GM12878 (cell line): ENCODE results near the gene RAD51B. TPM values are rescaled to one million over a fixed set of nuclear protein-coding genes. Genes with fewer than 3 reads are reported as not detected.

Experiments
- ATAC-seq: fragments of 200-7000 bp; cut with Tn5 transposase; 3 replicates; pipeline ENCODE4 v1.9.1; 2020; ENCODE audit warnings: mild to moderate bottlenecking, moderate library complexity
- BruUV-seq: library from RNA; stranded (reverse); fragments of 400-500 nt; replicated peaks from 2 replicates; lab custom pipeline; 2021; lab: Mats Ljungman, UMichigan
- CTCF ChIA-PET: fragments of 300-600 bp; sonication (Branson Sonifier 250); formaldehyde crosslinking; extraction: SDS; loops from one replicate; lab custom pipeline; 2021; ENCODE audit warnings: inconsistent platforms; lab: Yijun Ruan, JAX
- POLR2A ChIA-PET: fragments of 350-600 bp; formaldehyde crosslinking; extraction: SDS; loops from one replicate; lab custom pipeline; 2021; ENCODE audit warnings: inconsistent platforms; lab: Charles Lee
- RAD21 ChIA-PET: fragments of 300-600 bp; sonication (Branson Sonifier 250); formaldehyde crosslinking; loops from one replicate; lab custom pipeline; 2023; ENCODE audit warnings: antibody characterized with exemption; ENCODE audit not compliant: unreplicated experiment; lab: Charles Lee
- SMC1A ChIA-PET: fragments of 300-600 bp; sonication (Branson Sonifier 250); formaldehyde crosslinking; loops from one replicate; lab custom pipeline; 2023; ENCODE audit not compliant: unreplicated experiment, uncharacterized antibody; lab: Charles Lee
- DNase-seq: peaks from one replicate; pipeline ENCODE4 v3.0.0-alpha.2; 2011; ENCODE audit warnings: low read depth, low spot score
- FAIRE-seq: peaks from 3 replicates; lab custom pipeline; 2011; peaks lifted over from hg19 to GRCh38; lab: Jason Lieb, UNC
- H2AFZ ChIP-seq: 2 replicates; pipeline ENCODE4 v1.6.0; 2011; ENCODE audit warnings: low read depth, low read length, control low read depth; ENCODE audit not compliant: control insufficient read depth
- H3K27ac ChIP-seq: 2 replicates; pipeline ENCODE4 v1.5.1; 2011; ENCODE audit warnings: control low read depth; ENCODE audit not compliant: control insufficient read depth, insufficient read depth
- H3K27me3 ChIP-seq, 2 experiments: replicated peaks in 1 of 2; 2 replicates each; pipeline versions ENCODE4 v1.6.0 to v1.6.1; 2011; ENCODE audit warnings: low read length in 1 of 2; ENCODE audit not compliant: control insufficient read depth in 2 of 2, insufficient read depth in 2 of 2
- H3K36me3 ChIP-seq, 2 experiments: 2 replicates each; pipeline ENCODE4 v1.5.1; 2011; ENCODE audit warnings: low read length in 1 of 2; ENCODE audit not compliant: control insufficient read depth in 2 of 2, insufficient read depth in 2 of 2
- H3K4me1 ChIP-seq: 2 replicates; pipeline ENCODE4 v1.6.1; 2011; ENCODE audit warnings: mild to moderate bottlenecking, low read length, moderate library complexity, mixed read lengths; ENCODE audit not compliant: control insufficient read depth, insufficient read depth
- H3K4me2 ChIP-seq: 2 replicates; pipeline ENCODE4 v1.6.0; 2011; ENCODE audit warnings: control low read depth; ENCODE audit not compliant: control insufficient read depth, insufficient read depth
- H3K4me3 ChIP-seq: fragments of 200-600 bp; sonication (generic); 2 replicates; pipeline ENCODE4 v1.5.1; 2016
- H3K79me2 ChIP-seq: 2 replicates; pipeline ENCODE4 v1.6.0; 2011; ENCODE audit warnings: low read length; ENCODE audit not compliant: control insufficient read depth, insufficient read depth
- H3K9ac ChIP-seq: 2 replicates; pipeline ENCODE4 v1.8.0; 2011; ENCODE audit warnings: low read length, control low read depth, mixed read lengths; ENCODE audit not compliant: control insufficient read depth, insufficient read depth
- H3K9me3 ChIP-seq: replicated peaks from 3 replicates; pipeline ENCODE4 v1.5.1; 2011; ENCODE audit warnings: mild to moderate bottlenecking, low read length; ENCODE audit not compliant: control insufficient read depth, insufficient read depth
- H4K20me1 ChIP-seq: 2 replicates; pipeline ENCODE4 v1.6.0; 2011; ENCODE audit not compliant: control insufficient read depth, insufficient read depth
- BHLHE40 ChIP-seq, 2 experiments: fragments of 450-650 bp in 1 of 2; IDR thresholded peaks; 2 replicates each; pipeline ENCODE4 v1.6.1; 2011 to 2017; ENCODE audit warnings: low read depth in 2 of 2, borderline replicate concordance in 1 of 2, improper control_type of control experiment in 1 of 2, low read length in 1 of 2, mild to moderate bottlenecking in 1 of 2
- CBFB ChIP-seq: IDR thresholded peaks from 2 replicates; pipeline ENCODE4 v1.6.1; 2016; ENCODE audit warnings: antibody characterized with exemption, low read depth
- CBX5 ChIP-seq: sonication (generic); IDR thresholded peaks from 2 replicates; pipeline ENCODE4 v1.6.1; 2016; ENCODE audit warnings: low read depth, moderate library complexity, mild to moderate bottlenecking, inconsistent platforms
- E2F8 ChIP-seq: fragments of 450-650 bp; IDR thresholded peaks from 2 replicates; pipeline ENCODE4 v1.6.1; 2018; ENCODE audit warnings: mild to moderate bottlenecking, low read depth, moderate library complexity; ENCODE audit not compliant: partially characterized antibody
- FOXM1 ChIP-seq: IDR thresholded peaks from 2 replicates; pipeline ENCODE4 v1.6.1; 2012; ENCODE audit warnings: low read depth, mild to moderate bottlenecking, inconsistent platforms, low read length, moderate library complexity
- NFYA ChIP-seq: IDR thresholded peaks from 2 replicates; pipeline ENCODE4 v1.6.1; 2011; ENCODE audit warnings: low read depth, mild to moderate bottlenecking, low read length, improper control_type of control experiment, borderline replicate concordance
- NKRF ChIP-seq: fragments of 450-650 bp; conservative IDR thresholded peaks from 2 replicates; pipeline ENCODE4 v1.6.1; 2017; ENCODE audit warnings: mild to moderate bottlenecking, moderate library complexity
- POU2F2 ChIP-seq: IDR thresholded peaks from 3 replicates; pipeline ENCODE4 v1.6.1; 2011; ENCODE audit warnings: low read depth, mild to moderate bottlenecking, low read length, borderline replicate concordance
- RUNX3 ChIP-seq: IDR thresholded peaks from 2 replicates; pipeline ENCODE4 v1.6.1; 2012; ENCODE audit warnings: low read length, inconsistent platforms
- SIN3A ChIP-seq: IDR thresholded peaks from 2 replicates; pipeline ENCODE4 v1.6.1; 2012; ENCODE audit warnings: low read depth, low read length, improper control_type of control experiment
- SPI1 ChIP-seq: IDR thresholded peaks from 2 replicates; pipeline ENCODE4 v1.6.1; 2011; ENCODE audit warnings: low read depth, mild to moderate bottlenecking, low read length, moderate library complexity, borderline replicate concordance; ENCODE audit not compliant: insufficient read depth
- SREBF2 ChIP-seq: IDR thresholded peaks from 2 replicates; pipeline ENCODE4 v1.6.1; 2012; ENCODE audit warnings: mild to moderate bottlenecking, low read length
- YBX1 ChIP-seq: fragments of 450-650 bp; IDR thresholded peaks from 2 replicates; pipeline ENCODE4 v1.6.1; 2016; ENCODE audit warnings: antibody characterized with exemption
- WGBS: methylation state at CpG from one replicate; pipeline ENCODE4 v1.1.6; 2016; ENCODE audit warnings: low lambda C conversion rate; ENCODE audit not compliant: insufficient replicate concordance, insufficient coverage; ENCODE audit errors: missing lambda C conversion rate; 5-methylcytosine and 5-hydroxymethylcytosine counted together
- in situ Hi-C: fragments of 300-500 bp; cut with MboI; formaldehyde crosslinking; loops from 9 replicates; pipeline ENCODE4 v1.14.3; 2018; ENCODE audit warnings: mixed read lengths
- intact Hi-C: fragments of 100-400 bp; cut with micrococcal nuclease; formaldehyde crosslinking; loops from one replicate; pipeline ENCODE4 v1.14.2; 2022; ENCODE audit not compliant: unreplicated experiment
- polyA plus RNA-seq, 11 experiments: library from polyadenylated mRNA; depleted of rRNA in 4 of 11; unstranded in 6 of 11; stranded (reverse) in 5 of 11; fragments of >200 nt; fragmentation: Nextera tagmentation in 4 of 11; fragmentation: Illumina TruSeq in 1 of 11; extraction: Ambion mirVana in 4 of 11; extraction: Trizol in 1 of 11; gene quantifications; 1 replicate in 1 of 11; 2 replicates in 10 of 11; pipeline versions ENCODE4 v1.2.1 to v1.2.3, GENCODE V29; 2011 to 2016; ENCODE audit warnings: inconsistent platforms in 2 of 11, missing spikeins in 2 of 11, low read depth in 1 of 11
- total RNA-seq, 4 experiments: library from RNA; depleted of rRNA in 3 of 4; stranded (reverse); fragments of >200 nt in 3 of 4; fragmentation: Illumina TruSeq in 1 of 4; extraction: Trizol in 1 of 4; gene quantifications; 2 replicates each; pipeline versions ENCODE4 v1.2.1 to v1.2.3, GENCODE V29; 2013 to 2021
- TF ChIP-seq, protein P1 (sequence below): IDR thresholded peaks from 2 replicates; pipeline ENCODE4 v1.6.1; 2011; ENCODE audit warnings: mild to moderate bottlenecking, low read depth, low read length, moderate library complexity; ENCODE audit not compliant: insufficient replicate concordance

The RAD51B gene
- total and polyA plus RNA-seq, 10 of the 15 experiments (the other 5 are each of a cell fraction or from before 2014, with no cell fraction given) = 9.8 to 26.8 (median 21.3) TPM

- intact Hi-C loops (no loop called here), in situ Hi-C loops (no loop called here)
- 94% methylated on average over 2 of the region's 2 CpGs for WGBS
- no peak overlapping the region for H3K9ac ChIP-seq
- H3K4me1 ChIP-seq = no peaks in the 10 kb centered on the region
- ATAC-seq (no peak), FAIRE-seq (no peak), DNase-seq (no peak)
- RAD21 ChIA-PET = interaction anchor here (0.7 kb wide), 1 partner anchor 13 kb away, joined by 3 read pairs; no protein-coding TSS in a partner anchor
- SMC1A ChIA-PET = interaction anchor here (1.1 to 1.2 kb wide), 2 partner anchors 9 to 201 kb away, joined by 3 read pairs; no protein-coding TSS in a partner anchor
- no peaks in the 10 kb centered on the region for H3K36me3 ChIP-seq
- no peak for TF ChIP-seq YBX1
- TF ChIP-seq CBX5 = no peak
- TF ChIP-seq, protein P1, sequence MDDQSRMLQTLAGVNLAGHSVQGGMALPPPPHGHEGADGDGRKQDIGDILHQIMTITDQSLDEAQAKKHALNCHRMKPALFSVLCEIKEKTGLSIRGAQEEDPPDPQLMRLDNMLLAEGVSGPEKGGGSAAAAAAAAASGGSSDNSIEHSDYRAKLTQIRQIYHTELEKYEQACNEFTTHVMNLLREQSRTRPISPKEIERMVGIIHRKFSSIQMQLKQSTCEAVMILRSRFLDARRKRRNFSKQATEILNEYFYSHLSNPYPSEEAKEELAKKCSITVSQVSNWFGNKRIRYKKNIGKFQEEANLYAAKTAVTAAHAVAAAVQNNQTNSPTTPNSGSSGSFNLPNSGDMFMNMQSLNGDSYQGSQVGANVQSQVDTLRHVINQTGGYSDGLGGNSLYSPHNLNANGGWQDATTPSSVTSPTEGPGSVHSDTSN = no peak
- TF ChIP-seq SREBF2 = no peak
- no peak for TF ChIP-seq BHLHE40 (IDR thresholded peaks at IDR 0.05; ENCODE audit: borderline replicate concordance in 1 of 2, low read depth in 2 of 2, low read length in 1 of 2)
- TF ChIP-seq NKRF = no peak
- TF ChIP-seq SPI1 = no peak
- no peak for TF ChIP-seq FOXM1
- no peak for TF ChIP-seq CBFB
- no peak for TF ChIP-seq E2F8
- TF ChIP-seq SIN3A = no peak
- TF ChIP-seq NFYA = no peak
- TF ChIP-seq RUNX3 = no peak
- TF ChIP-seq POU2F2 = no peak
- no peak overlapping the region for H3K4me2 ChIP-seq
- H3K27me3 ChIP-seq = no peaks in the 10 kb centered on the region
- POLR2A ChIA-PET = no interaction called here
- no peaks in the 10 kb centered on the region for H4K20me1 ChIP-seq
- H2AFZ ChIP-seq = no peak overlapping the region
- H3K79me2 ChIP-seq = no peaks in the 10 kb centered on the region
- CTCF ChIA-PET = interaction anchor here (0.6 to 1.6 kb wide), 3 partner anchors 9 to 546 kb away, joined by 3 to 5 read pairs (median 3); no protein-coding TSS in a partner anchor
- peaks cover 2% of the 10 kb centered on the region for H3K9me3 ChIP-seq
- H3K4me3 ChIP-seq = no peak overlapping the region
- BruUV-seq = no TSS peak
- H3K27ac ChIP-seq = no peak overlapping the region
Measured at GRCh38 chr14:68439676-68440075, 620.1 kb downstream of the RAD51B start.
